ENCODE data around the gene SEZ6L. TPM values are rescaled to one million over a fixed set of nuclear protein-coding genes. Genes with fewer than 3 reads are reported as not detected.

Gene SEZ6L
- total RNA-seq, 1 experiment from 2014 or later: not detected

- H2AFZ ChIP-seq (ENCODE audit: low read length): no peak overlapping the region
- H3K4me1 ChIP-seq (ENCODE audit: insufficient read depth, low read length): no peaks in the 10 kb centered on the region
- no peaks in the 10 kb centered on the region for H3K9me3 ChIP-seq (ENCODE audit: low read length)
- TF ChIP-seq CTCF (conservative IDR thresholded peaks at IDR 0.05; ENCODE audit: low read depth, low read length) (no peak), EZH2 (IDR thresholded peaks at IDR 0.05; ENCODE audit: low read length, unreplicated experiment) (no peak), EZH2phosphoT487 (IDR thresholded peaks at IDR 0.05; ENCODE audit: borderline replicate concordance, low read length) (no peak)
- H3K79me2 ChIP-seq (ENCODE audit: low read length): no peaks in the 10 kb centered on the region
- no peak overlapping the region for H3K4me3 ChIP-seq (ENCODE audit: low read length)
- H4K20me1 ChIP-seq (ENCODE audit: low read length): no peaks in the 10 kb centered on the region
- no peaks in the 10 kb centered on the region for H3F3A ChIP-seq (ENCODE audit: low read length, unreplicated experiment)
- H3K9ac ChIP-seq (ENCODE audit: low read length): no peak overlapping the region
- H3K36me3 ChIP-seq (ENCODE audit: low read depth, low read length): no peaks in the 10 kb centered on the region
- intact Hi-C loops (cut with micrococcal nuclease): no loop called here
- DNase-seq (no peak), ATAC-seq (no peak)
- ChIA-PET POLR2A (ENCODE audit: unreplicated experiment) (no interaction called here), CTCF (no interaction called here)
- BruUV-seq (replicated peaks): no TSS peak
- H3K4me2 ChIP-seq (ENCODE audit: low read length): no peak overlapping the region
- H3K27ac ChIP-seq (ENCODE audit: low read length): no peak overlapping the region
- H3K9me2 ChIP-seq (replicated peaks; ENCODE audit: low read length): no peaks in the 10 kb centered on the region
- H3K27me3 ChIP-seq (ENCODE audit: low read length): no peaks in the 10 kb centered on the region
These were observed 25.4 kb upstream of the SEZ6L start for GRCh38 chr22:26143806-26144325.

GRCh38 chr22:26159886-26160285, 9.4 kb upstream of the SEZ6L start:
- Histone ChIP-seq H3K9ac (ENCODE audit: low read length) (no peak overlapping the region), H3K9me2 (replicated peaks; ENCODE audit: low read length) (no peaks in the 10 kb centered on the region), H3K79me2 (ENCODE audit: low read length) (no peaks in the 10 kb centered on the region), H3K4me2 (ENCODE audit: low read length) (no peak overlapping the region), H3K27ac (ENCODE audit: low read length) (no peak overlapping the region), H3K4me3 (ENCODE audit: low read length) (no peak overlapping the region), H3K27me3 (ENCODE audit: low read length) (no peaks in the 10 kb centered on the region), H2AFZ (ENCODE audit: low read length) (no peak overlapping the region), H3K36me3 (ENCODE audit: low read depth, low read length) (no peaks in the 10 kb centered on the region), H3K4me1 (ENCODE audit: insufficient read depth, low read length) (no peaks in the 10 kb centered on the region), H4K20me1 (ENCODE audit: low read length) (no peaks in the 10 kb centered on the region), H3F3A (ENCODE audit: low read length, unreplicated experiment) (no peaks in the 10 kb centered on the region), H3K9me3 (ENCODE audit: low read length) (no peaks in the 10 kb centered on the region)
- TF ChIP-seq EZH2phosphoT487 (IDR thresholded peaks at IDR 0.05; ENCODE audit: borderline replicate concordance, low read length) (no peak), EZH2 (IDR thresholded peaks at IDR 0.05; ENCODE audit: low read length, unreplicated experiment) (no peak), CTCF (conservative IDR thresholded peaks at IDR 0.05; ENCODE audit: low read depth, low read length) (no peak)
- ChIA-PET CTCF (no interaction called here), POLR2A (ENCODE audit: unreplicated experiment) (no interaction called here)
- DNase-seq (no peak), ATAC-seq (no peak)
- intact Hi-C loops (cut with micrococcal nuclease): no loop called here
- no TSS peak for BruUV-seq (replicated peaks)

GRCh38 chr22:26161746-26162145, 7.5 kb upstream of the SEZ6L start:
- H3K9ac ChIP-seq (ENCODE audit: low read length): no peak overlapping the region
- intact Hi-C loops (cut with micrococcal nuclease): no loop called here
- no peaks in the 10 kb centered on the region for H3K36me3 ChIP-seq (ENCODE audit: low read depth, low read length)
- no peak overlapping the region for H2AFZ ChIP-seq (ENCODE audit: low read length)
- CTCF ChIA-PET: no interaction called here
- ATAC-seq (no peak), DNase-seq (no peak)
- H3K9me3 ChIP-seq (ENCODE audit: low read length): no peaks in the 10 kb centered on the region
- H4K20me1 ChIP-seq (ENCODE audit: low read length): no peaks in the 10 kb centered on the region
- H3K79me2 ChIP-seq (ENCODE audit: low read length): no peaks in the 10 kb centered on the region
- no TSS peak for BruUV-seq (replicated peaks)
- no peaks in the 10 kb centered on the region for H3K27me3 ChIP-seq (ENCODE audit: low read length)
- no peak overlapping the region for H3K4me2 ChIP-seq (ENCODE audit: low read length)
- TF ChIP-seq CTCF (conservative IDR thresholded peaks at IDR 0.05; ENCODE audit: low read depth, low read length) (no peak), EZH2 (IDR thresholded peaks at IDR 0.05; ENCODE audit: low read length, unreplicated experiment) (no peak), EZH2phosphoT487 (IDR thresholded peaks at IDR 0.05; ENCODE audit: borderline replicate concordance, low read length) (no peak)
- POLR2A ChIA-PET (ENCODE audit: unreplicated experiment): no interaction called here
- H3F3A ChIP-seq (ENCODE audit: low read length, unreplicated experiment): no peaks in the 10 kb centered on the region
- H3K4me3 ChIP-seq (ENCODE audit: low read length): no peak overlapping the region
- H3K4me1 ChIP-seq (ENCODE audit: insufficient read depth, low read length): no peaks in the 10 kb centered on the region
- no peaks in the 10 kb centered on the region for H3K9me2 ChIP-seq (replicated peaks; ENCODE audit: low read length)
- no peak overlapping the region for H3K27ac ChIP-seq (ENCODE audit: low read length)
